ENCODE results near the gene SNAP25. TPM values are rescaled to one million over a fixed set of nuclear protein-coding genes. Genes with fewer than 3 reads are reported as not detected.

Gene SNAP25
- total and polyA plus RNA-seq, 9 donors: 5.1 to 19.8 (median 11.3) TPM

DNA sequence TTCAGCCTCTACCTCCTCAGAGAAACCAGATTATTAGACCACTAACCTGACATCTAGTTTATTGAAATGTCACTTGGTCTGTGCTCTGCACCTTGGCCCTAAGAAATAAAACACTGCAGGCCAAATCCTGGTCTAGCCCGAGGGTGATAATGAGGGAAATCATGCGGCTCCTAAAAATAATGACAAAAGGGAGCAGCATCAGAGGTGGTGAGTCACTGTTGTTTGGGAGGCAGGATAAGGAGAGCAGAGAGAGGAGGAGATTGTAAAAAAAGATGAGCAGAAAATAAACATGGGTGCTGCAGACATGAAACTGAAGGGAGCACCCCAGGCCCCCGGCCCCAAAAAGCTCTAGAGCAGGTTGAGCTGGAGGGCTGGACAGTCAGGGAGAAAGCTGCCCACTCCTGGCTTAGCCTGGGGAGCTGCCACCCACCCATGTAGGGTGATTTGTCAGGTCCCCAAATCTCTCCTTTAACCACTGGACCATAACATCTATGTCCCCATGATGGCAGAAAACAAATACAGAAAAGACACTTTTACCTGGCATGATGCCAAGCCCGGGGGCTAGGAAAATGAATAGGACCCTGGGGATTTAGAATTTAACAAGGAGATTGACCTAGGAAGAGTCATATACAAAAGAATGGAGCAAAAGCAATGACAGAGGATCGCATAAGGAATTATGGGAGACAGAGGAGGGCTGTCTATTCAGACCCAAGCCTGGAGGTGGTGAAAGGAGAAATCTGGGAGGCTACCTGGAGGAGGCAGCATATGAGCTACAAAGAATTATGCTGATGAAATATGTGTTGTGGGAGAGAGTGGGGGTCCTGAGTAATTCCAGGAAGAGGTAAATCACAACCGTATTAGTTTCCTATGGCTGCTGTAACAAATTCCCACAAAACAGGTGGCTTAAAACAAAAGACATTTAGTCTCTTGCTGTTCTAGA, 103.7 kb downstream of the SNAP25 start:
- WGBS, 3 donors: 52 to 54% (median 53%) methylated on average over 6 of the region's 6 CpGs
- no peak overlapping the region for H3K27ac ChIP-seq
- H3K4me1 ChIP-seq (ENCODE audit: insufficient read depth): no peaks in the 10 kb centered on the region
- no peak overlapping the region for H3K4me3 ChIP-seq
- H3K36me3 ChIP-seq: no peaks in the 10 kb centered on the region
- H3K9me3 ChIP-seq: no peaks in the 10 kb centered on the region
- intact Hi-C loops (cut with DNase I): no loop called here
- TF ChIP-seq POLR2A (IDR thresholded peaks at IDR 0.05) (no peak), EP300 (IDR thresholded peaks at IDR 0.05) (no peak)
- TF ChIP-seq, protein P1, sequence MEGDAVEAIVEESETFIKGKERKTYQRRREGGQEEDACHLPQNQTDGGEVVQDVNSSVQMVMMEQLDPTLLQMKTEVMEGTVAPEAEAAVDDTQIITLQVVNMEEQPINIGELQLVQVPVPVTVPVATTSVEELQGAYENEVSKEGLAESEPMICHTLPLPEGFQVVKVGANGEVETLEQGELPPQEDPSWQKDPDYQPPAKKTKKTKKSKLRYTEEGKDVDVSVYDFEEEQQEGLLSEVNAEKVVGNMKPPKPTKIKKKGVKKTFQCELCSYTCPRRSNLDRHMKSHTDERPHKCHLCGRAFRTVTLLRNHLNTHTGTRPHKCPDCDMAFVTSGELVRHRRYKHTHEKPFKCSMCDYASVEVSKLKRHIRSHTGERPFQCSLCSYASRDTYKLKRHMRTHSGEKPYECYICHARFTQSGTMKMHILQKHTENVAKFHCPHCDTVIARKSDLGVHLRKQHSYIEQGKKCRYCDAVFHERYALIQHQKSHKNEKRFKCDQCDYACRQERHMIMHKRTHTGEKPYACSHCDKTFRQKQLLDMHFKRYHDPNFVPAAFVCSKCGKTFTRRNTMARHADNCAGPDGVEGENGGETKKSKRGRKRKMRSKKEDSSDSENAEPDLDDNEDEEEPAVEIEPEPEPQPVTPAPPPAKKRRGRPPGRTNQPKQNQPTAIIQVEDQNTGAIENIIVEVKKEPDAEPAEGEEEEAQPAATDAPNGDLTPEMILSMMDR (IDR thresholded peaks at IDR 0.05): no peak
- H3K27me3 ChIP-seq: no peaks in the 10 kb centered on the region
- DNase-seq: no peak

GRCh38 chr20:10323729-10324128, 105.1 kb downstream of the SNAP25 start:
- Histone ChIP-seq H3K4me3 (no peak overlapping the region), H3K27ac (no peak overlapping the region), H3K36me3 (no peaks in the 10 kb centered on the region), H3K9me3 (no peaks in the 10 kb centered on the region), H3K27me3 (no peaks in the 10 kb centered on the region), H3K4me1 (ENCODE audit: insufficient read depth) (no peaks in the 10 kb centered on the region)
- 81 to 83% (median 82%) methylated on average over 4 of the region's 4 CpGs for WGBS, 3 donors
- TF ChIP-seq POLR2A (IDR thresholded peaks at IDR 0.05) (no peak), EP300 (IDR thresholded peaks at IDR 0.05) (no peak)
- intact Hi-C loops (cut with DNase I): no loop called here
- DNase-seq: no peak

DNA sequence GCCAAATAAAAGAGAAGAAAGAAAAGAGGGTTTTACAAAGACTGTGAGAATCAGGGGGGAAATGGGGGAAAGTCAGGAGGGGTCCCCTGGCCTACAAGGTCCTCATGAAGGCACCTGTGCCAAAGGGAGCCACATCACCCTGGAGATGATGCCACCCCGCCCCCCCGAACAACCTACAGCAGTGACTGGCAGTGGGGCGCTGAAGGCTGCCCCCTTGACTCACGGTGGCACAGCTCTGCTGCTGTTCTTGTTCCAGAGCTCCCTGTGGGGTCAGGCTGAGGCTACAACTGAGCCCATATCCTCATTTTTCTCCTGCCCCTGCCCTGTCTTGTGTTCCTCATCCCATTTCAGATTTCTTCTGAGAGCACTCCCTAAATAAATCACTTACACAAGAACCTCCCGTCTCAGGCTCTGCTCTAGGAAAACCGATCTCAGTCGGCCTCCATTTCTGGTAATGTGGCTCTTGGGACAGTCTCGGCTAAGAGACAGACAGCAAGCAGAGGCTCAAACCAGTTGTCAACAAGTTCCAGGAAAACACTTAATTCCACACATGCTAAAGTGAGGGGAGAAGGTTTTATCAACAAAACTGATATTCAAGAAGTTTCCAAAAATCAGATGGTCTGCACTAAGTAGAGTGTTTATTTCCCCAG, 105.7 kb downstream of the SNAP25 start:
- no peaks in the 10 kb centered on the region for H3K4me1 ChIP-seq (ENCODE audit: insufficient read depth)
- WGBS, 3 donors: 61 to 70% (median 67%) methylated on average over 8 of the region's 8 CpGs
- H3K27ac ChIP-seq: no peak overlapping the region
- H3K27me3 ChIP-seq: no peaks in the 10 kb centered on the region
- H3K4me3 ChIP-seq: no peak overlapping the region
- no peaks in the 10 kb centered on the region for H3K36me3 ChIP-seq
- no peaks in the 10 kb centered on the region for H3K9me3 ChIP-seq
- intact Hi-C loops (cut with DNase I): no loop called here
- DNase-seq: no peak
- TF ChIP-seq POLR2A (IDR thresholded peaks at IDR 0.05) (no peak), EP300 (IDR thresholded peaks at IDR 0.05) (no peak)
- TF ChIP-seq, protein P1 (IDR thresholded peaks at IDR 0.05): no peak

- Histone ChIP-seq H3K36me3 (no peaks in the 10 kb centered on the region), H3K27ac (no peak overlapping the region), H3K4me1 (ENCODE audit: insufficient read depth) (peaks cover 3% of the 10 kb centered on the region), H3K4me3 (no peak overlapping the region), H3K27me3 (no peaks in the 10 kb centered on the region), H3K9me3 (no peaks in the 10 kb centered on the region)
- intact Hi-C loops (cut with DNase I): no loop called here
- TF ChIP-seq, protein P1 (IDR thresholded peaks at IDR 0.05): no peak
- WGBS, 3 donors: 80 to 90% (median 86%) methylated on average over 4 of the region's 4 CpGs
- DNase-seq: no peak
These were observed 110.2 kb downstream of the SNAP25 start for GRCh38 chr20:10328897-10329255.

Data from ovary (tissue), 9 donors.